ENCODE measurements around the gene HAL. TPM values are rescaled to one million over a fixed set of nuclear protein-coding genes. Genes with fewer than 3 reads are reported as not detected.

The HAL gene
- total and polyA plus RNA-seq, 2 experiments from 2014 or later: 0.91 to 1.3 TPM

DNA sequence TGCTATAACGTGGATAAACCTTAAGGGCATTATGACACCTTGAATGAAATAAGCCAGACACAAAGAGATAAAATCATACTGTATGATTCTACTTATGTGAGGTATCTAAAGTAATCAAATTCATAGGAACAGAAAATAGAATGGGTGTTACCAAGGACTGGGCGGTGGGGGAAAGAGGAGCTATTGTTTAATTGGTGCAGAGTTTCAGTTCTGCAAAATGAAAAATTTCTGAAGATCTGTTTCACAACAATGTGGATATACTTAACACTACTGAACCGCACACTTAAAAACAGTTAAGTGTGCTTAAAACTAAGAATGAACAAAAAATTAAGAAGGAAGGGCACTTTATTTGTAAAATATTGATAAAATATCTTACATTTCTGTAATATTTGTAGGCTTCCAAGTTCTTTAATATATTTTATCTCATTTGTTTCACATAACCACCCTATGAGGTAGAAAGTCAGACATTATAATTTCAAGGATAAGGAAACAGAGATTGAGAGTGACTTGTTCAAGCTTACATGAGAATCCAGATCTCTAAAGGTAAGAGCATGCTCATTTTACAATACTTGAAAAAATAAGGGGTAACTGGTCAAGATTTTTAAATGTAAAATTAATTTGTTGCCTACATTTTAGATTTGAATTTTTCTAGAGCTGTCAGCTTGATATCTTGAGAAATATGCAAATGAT lies 24.3 kb upstream of the HAL start:
- Histone ChIP-seq H3K27ac (no peak overlapping the region), H4K20me1 (ENCODE audit: insufficient read depth, poor library complexity, severe bottlenecking) (no peaks in the 10 kb centered on the region), H3K27me3 (no peaks in the 10 kb centered on the region), H3K9me3 (ENCODE audit: low read depth) (no peaks in the 10 kb centered on the region), H3K9me2 (replicated peaks; ENCODE audit: insufficient read depth) (no peaks in the 10 kb centered on the region), H2AFZ (no peak overlapping the region), H3K4me3 (no peak overlapping the region), H3K4me1 (ENCODE audit: insufficient read depth) (no peaks in the 10 kb centered on the region), H3K36me3 (replicated peaks; ENCODE audit: insufficient read depth, low read depth) (no peaks in the 10 kb centered on the region), H3K4me2 (no peak overlapping the region), H3K79me2 (no peaks in the 10 kb centered on the region)
- TF ChIP-seq, protein P1, sequence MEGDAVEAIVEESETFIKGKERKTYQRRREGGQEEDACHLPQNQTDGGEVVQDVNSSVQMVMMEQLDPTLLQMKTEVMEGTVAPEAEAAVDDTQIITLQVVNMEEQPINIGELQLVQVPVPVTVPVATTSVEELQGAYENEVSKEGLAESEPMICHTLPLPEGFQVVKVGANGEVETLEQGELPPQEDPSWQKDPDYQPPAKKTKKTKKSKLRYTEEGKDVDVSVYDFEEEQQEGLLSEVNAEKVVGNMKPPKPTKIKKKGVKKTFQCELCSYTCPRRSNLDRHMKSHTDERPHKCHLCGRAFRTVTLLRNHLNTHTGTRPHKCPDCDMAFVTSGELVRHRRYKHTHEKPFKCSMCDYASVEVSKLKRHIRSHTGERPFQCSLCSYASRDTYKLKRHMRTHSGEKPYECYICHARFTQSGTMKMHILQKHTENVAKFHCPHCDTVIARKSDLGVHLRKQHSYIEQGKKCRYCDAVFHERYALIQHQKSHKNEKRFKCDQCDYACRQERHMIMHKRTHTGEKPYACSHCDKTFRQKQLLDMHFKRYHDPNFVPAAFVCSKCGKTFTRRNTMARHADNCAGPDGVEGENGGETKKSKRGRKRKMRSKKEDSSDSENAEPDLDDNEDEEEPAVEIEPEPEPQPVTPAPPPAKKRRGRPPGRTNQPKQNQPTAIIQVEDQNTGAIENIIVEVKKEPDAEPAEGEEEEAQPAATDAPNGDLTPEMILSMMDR (IDR thresholded peaks at IDR 0.05; ENCODE audit: poor library complexity): no peak
- no peak for TF ChIP-seq EZH2 (IDR thresholded peaks at IDR 0.05; ENCODE audit: borderline replicate concordance)
- TF ChIP-seq EZH2phosphoT487 (IDR thresholded peaks at IDR 0.05; ENCODE audit: low read depth, severe bottlenecking, unreplicated experiment): no peak
- 92% methylated on average over 3 of the region's 3 CpGs for WGBS (ENCODE audit: low lambda C conversion rate, missing lambda C conversion rate)
- no peak for DNase-seq (ENCODE audit: low spot score)

DNA sequence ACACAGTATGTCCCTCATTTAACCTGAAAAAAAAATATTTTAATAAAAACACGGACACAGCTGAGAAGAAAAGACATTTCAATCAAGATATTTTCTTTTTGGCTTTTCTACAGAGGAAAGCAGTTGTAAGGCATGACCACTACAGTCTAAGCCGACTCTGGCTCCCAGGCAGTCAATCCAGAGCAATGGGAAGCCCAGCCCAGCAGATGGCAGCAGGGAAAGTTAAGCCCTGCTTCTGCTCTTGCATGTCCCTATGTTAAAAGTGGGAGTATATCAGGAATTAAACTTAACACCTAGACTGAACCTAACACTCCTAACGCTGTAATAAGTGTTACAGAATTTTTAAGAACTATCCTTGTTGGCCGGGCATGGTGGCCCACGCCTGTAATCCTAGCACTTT lies 19.5 kb upstream of the HAL start:
- no peaks in the 10 kb centered on the region for H3K27me3 ChIP-seq
- H3K4me1 ChIP-seq (ENCODE audit: insufficient read depth): no peaks in the 10 kb centered on the region
- H3K4me2 ChIP-seq: no peak overlapping the region
- DNase-seq (ENCODE audit: low spot score): no peak
- no peaks in the 10 kb centered on the region for H3K79me2 ChIP-seq
- no peak overlapping the region for H2AFZ ChIP-seq
- TF ChIP-seq, protein P1 (IDR thresholded peaks at IDR 0.05; ENCODE audit: poor library complexity): peak; percentile 36
- TF ChIP-seq EZH2phosphoT487 (IDR thresholded peaks at IDR 0.05; ENCODE audit: low read depth, severe bottlenecking, unreplicated experiment): no peak
- no peak for TF ChIP-seq EZH2 (IDR thresholded peaks at IDR 0.05; ENCODE audit: borderline replicate concordance)
- H4K20me1 ChIP-seq (ENCODE audit: insufficient read depth, poor library complexity, severe bottlenecking): no peaks in the 10 kb centered on the region
- no peaks in the 10 kb centered on the region for H3K9me3 ChIP-seq (ENCODE audit: low read depth)
- H3K9me2 ChIP-seq (replicated peaks; ENCODE audit: insufficient read depth): no peaks in the 10 kb centered on the region
- no peak overlapping the region for H3K4me3 ChIP-seq
- H3K36me3 ChIP-seq (replicated peaks; ENCODE audit: insufficient read depth, low read depth): no peaks in the 10 kb centered on the region
- WGBS (ENCODE audit: low lambda C conversion rate, missing lambda C conversion rate): 86% methylated on average over 5 of the region's 5 CpGs
- H3K27ac ChIP-seq: no peak overlapping the region

DNA sequence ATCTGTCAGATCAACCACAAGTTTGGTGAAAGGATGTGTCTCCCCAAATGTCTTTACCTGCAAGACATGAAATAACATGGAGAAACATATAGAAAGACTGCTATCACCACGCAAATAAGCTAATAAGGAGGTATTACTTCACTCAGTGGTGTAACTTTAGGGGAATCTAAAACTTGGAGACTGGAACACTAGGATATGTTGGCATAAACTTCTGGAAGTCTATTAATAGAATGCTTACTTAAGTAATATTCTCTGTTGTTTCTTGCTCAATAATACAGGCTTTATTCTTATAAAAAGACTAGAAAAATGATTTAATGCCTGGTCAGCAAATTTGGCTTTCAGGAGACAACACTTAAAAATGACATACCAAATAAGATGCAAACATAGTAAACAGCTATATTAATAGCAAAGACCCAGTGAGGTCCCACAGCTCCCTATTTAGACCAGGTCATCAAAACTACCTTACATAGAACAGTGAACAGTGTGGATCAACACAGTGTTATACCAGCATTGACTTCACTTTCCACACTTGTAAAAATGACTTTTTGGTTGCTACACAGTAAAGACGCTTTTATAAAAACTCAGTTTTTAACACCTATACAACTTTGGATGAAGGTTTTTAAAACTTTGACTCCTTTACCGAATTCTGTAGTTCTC lies 18.9 kb upstream of the HAL start:
- Histone ChIP-seq H3K4me1 (ENCODE audit: insufficient read depth) (no peaks in the 10 kb centered on the region), H3K9me3 (ENCODE audit: low read depth) (no peaks in the 10 kb centered on the region), H4K20me1 (ENCODE audit: insufficient read depth, poor library complexity, severe bottlenecking) (no peaks in the 10 kb centered on the region), H3K36me3 (replicated peaks; ENCODE audit: insufficient read depth, low read depth) (no peaks in the 10 kb centered on the region), H2AFZ (no peak overlapping the region), H3K9me2 (replicated peaks; ENCODE audit: insufficient read depth) (no peaks in the 10 kb centered on the region), H3K4me3 (no peak overlapping the region), H3K27me3 (no peaks in the 10 kb centered on the region), H3K27ac (no peak overlapping the region), H3K79me2 (no peaks in the 10 kb centered on the region), H3K4me2 (no peak overlapping the region)
- 89% methylated on average over 3 of the region's 3 CpGs for WGBS (ENCODE audit: low lambda C conversion rate, missing lambda C conversion rate)
- no peak for DNase-seq (ENCODE audit: low spot score)
- TF ChIP-seq EZH2 (IDR thresholded peaks at IDR 0.05; ENCODE audit: borderline replicate concordance): no peak
- TF ChIP-seq EZH2phosphoT487 (IDR thresholded peaks at IDR 0.05; ENCODE audit: low read depth, severe bottlenecking, unreplicated experiment): no peak
- TF ChIP-seq, protein P1 (IDR thresholded peaks at IDR 0.05; ENCODE audit: poor library complexity): no peak
